K562 (cell line): ENCODE results near the gene OR4D9. TPM values are rescaled to one million over a fixed set of nuclear protein-coding genes. Genes with fewer than 3 reads are reported as not detected.
A peak's percentile ranks its signal among the peaks of the same experiment; 100 is the strongest.

Experiments
- ATAC-seq: fragments of 200-7000 bp; cut with Tn5 transposase; 3 replicates; pipeline ENCODE4 v1.9.1; 2020; ENCODE audit warnings: moderate library complexity
- BruUV-seq: library from RNA; stranded (reverse); fragments of 400-500 nt; replicated peaks from 2 replicates; lab custom pipeline; 2021; lab: Mats Ljungman, UMichigan
- CTCF ChIA-PET: fragments of 300-600 bp; formaldehyde crosslinking; extraction: SDS; loops from one replicate; lab custom pipeline; 2021; ENCODE audit warnings: low intra/inter-chr PET ratio; lab: Yijun Ruan, JAX
- POLR2A ChIA-PET: fragments of 300-600, 350-650 bp; sonication (Branson Sonifier 250); formaldehyde crosslinking; extraction: SDS; loops from one replicate; lab custom pipeline; 2021; ENCODE audit warnings: antibody characterized with exemption, inconsistent platforms; lab: Yijun Ruan, JAX
- DNase-seq, 4 experiments: peaks; one replicate each; pipeline versions ENCODE4 v3.0.0 to v3.0.0-alpha.2; 2011 to 2018; ENCODE audit warnings: low spot score in 3 of 4, mixed read lengths in 3 of 4; ENCODE audit errors: extremely low read depth in 1 of 4
- FAIRE-seq: peaks from 2 replicates; lab custom pipeline; 2011; peaks lifted over from hg19 to GRCh38; lab: Jason Lieb, UNC
- H2AFZ ChIP-seq: 2 replicates; pipeline ENCODE4 v1.6.0; 2011; ENCODE audit warnings: low read depth, low read length, control low read depth, inconsistent platforms
- H3K27ac ChIP-seq: fragments of 200-600 bp; 3 replicates; pipeline ENCODE4 v1.8.0; 2011; ENCODE audit warnings: low read depth, mild to moderate bottlenecking, control low read depth, inconsistent platforms, low read length, moderate library complexity, mixed read lengths; ENCODE audit errors: extremely low read depth
- H3K27me3 ChIP-seq, 2 experiments: fragments of 300-600 bp in 1 of 2; 2 replicates in 1 of 2; 3 replicates in 1 of 2; pipeline versions ENCODE4 v1.6.0 to v1.8.0; 2011; ENCODE audit warnings: inconsistent platforms in 2 of 2, low read length in 2 of 2, mild to moderate bottlenecking in 1 of 2, mixed read lengths in 1 of 2, moderate library complexity in 1 of 2; ENCODE audit not compliant: control insufficient read depth in 2 of 2, insufficient read depth in 2 of 2
- H3K36me3 ChIP-seq: fragments of 300-600 bp; 3 replicates; pipeline ENCODE4 v1.8.0; 2011; ENCODE audit warnings: mild to moderate bottlenecking, low read length, inconsistent platforms; ENCODE audit not compliant: control insufficient read depth, insufficient read depth
- H3K4me1 ChIP-seq, 2 experiments: fragments of 200-600 bp in 1 of 2; replicated peaks in 1 of 2; 2 replicates in 1 of 2; 3 replicates in 1 of 2; pipeline versions ENCODE4 v1.5.1 to v1.8.0; 2011; ENCODE audit warnings: inconsistent platforms in 2 of 2, low read length in 2 of 2, mild to moderate bottlenecking in 1 of 2, mixed read lengths in 1 of 2, moderate library complexity in 1 of 2; ENCODE audit not compliant: control insufficient read depth in 2 of 2, insufficient read depth in 2 of 2
- H3K4me2 ChIP-seq: 2 replicates; pipeline ENCODE4 v1.6.1; 2011; ENCODE audit warnings: low read length, control low read depth, inconsistent platforms, mixed read lengths; ENCODE audit not compliant: insufficient read depth
- H3K4me3 ChIP-seq: fragments of 200-600 bp; sonication (generic), shearing (Covaris generic); 2 replicates; pipeline ENCODE4 v1.5.1; 2016; ENCODE audit warnings: control low read depth, inconsistent platforms
- H3K79me2 ChIP-seq: fragments of 200-600 bp; 3 replicates; pipeline ENCODE4 v1.8.0; 2011; ENCODE audit warnings: low read length, inconsistent platforms; ENCODE audit not compliant: control insufficient read depth, insufficient read depth
- H3K9ac ChIP-seq, 2 experiments: 2 replicates each; pipeline versions ENCODE4 v1.6.0 to v1.6.1; 2011; ENCODE audit warnings: low read depth in 2 of 2, low read length in 2 of 2, control low read depth in 1 of 2, inconsistent platforms in 1 of 2, mild to moderate bottlenecking in 1 of 2, mixed read lengths in 1 of 2; ENCODE audit not compliant: insufficient read depth in 1 of 2
- H3K9me1 ChIP-seq: one replicate; pipeline ENCODE4 v1.6.0; 2011; ENCODE audit warnings: inconsistent platforms, mild to moderate bottlenecking, low read length, moderate library complexity; ENCODE audit not compliant: control insufficient read depth, insufficient read depth
- H3K9me3 ChIP-seq: replicated peaks from 2 replicates; pipeline ENCODE4 v1.5.1; 2011; ENCODE audit warnings: low read depth, low read length, inconsistent platforms; ENCODE audit not compliant: control insufficient read depth, insufficient read depth
- H4K20me1 ChIP-seq: replicated peaks from 2 replicates; pipeline ENCODE4 v1.6.1; 2011; ENCODE audit warnings: low read length, inconsistent platforms, mixed read lengths; ENCODE audit not compliant: control insufficient read depth, insufficient read depth
- PYGO2 ChIP-seq: fragments of 450-650 bp; IDR thresholded peaks from 2 replicates; pipeline ENCODE4 v1.6.1; 2016; ENCODE audit warnings: mild to moderate bottlenecking, missing genetic modification characterization, moderate library complexity, missing compliant biosample characterization
- ZNF316 ChIP-seq: fragments of 450-650 bp; IDR thresholded peaks from 2 replicates; pipeline ENCODE4 v1.6.1; 2016
- WGBS: fragments of 100-300 bp; shearing (Covaris generic); methylation state at CpG from one replicate; pipeline ENCODE4 v1.1.6; 2016; ENCODE audit warnings: low coverage, mixed read lengths; ENCODE audit not compliant: insufficient coverage; ENCODE audit errors: missing lambda C conversion rate; 5-methylcytosine and 5-hydroxymethylcytosine counted together
- in situ Hi-C: fragments of 300-500 bp; cut with MboI; formaldehyde crosslinking; loops from 4 replicates; pipeline ENCODE4 v1.15.0; 2018; ENCODE audit warnings: inconsistent platforms, mixed read lengths
- intact Hi-C: fragments of 100-400 bp; cut with micrococcal nuclease; formaldehyde crosslinking; loops from 2 replicates; pipeline ENCODE4 v1.14.2; 2022
- polyA plus RNA-seq, 8 experiments: library from polyadenylated mRNA; depleted of rRNA in 4 of 8; stranded (reverse) in 5 of 8; unstranded in 3 of 8; fragments of >200 nt; fragmentation: Nextera tagmentation in 2 of 8; fragmentation: Illumina TruSeq in 1 of 8; extraction: Ambion mirVana in 2 of 8; extraction: Trizol in 1 of 8; gene quantifications; 2 replicates each; pipeline versions ENCODE4 v1.2.1 to v1.2.3, GENCODE V29; 2011 to 2014; ENCODE audit warnings: inconsistent platforms in 1 of 8, missing spikeins in 1 of 8
- total RNA-seq, 7 experiments: library from RNA; depleted of rRNA in 6 of 7; stranded (reverse); fragments of >200 nt in 6 of 7; fragmentation: Illumina TruSeq in 2 of 7; extraction: Trizol in 2 of 7; gene quantifications; 2 replicates each; pipeline versions ENCODE4 v1.2.1 to v1.2.3, GENCODE V29; 2011 to 2021; ENCODE audit warnings: low replicate concordance in 1 of 7
- TF ChIP-seq, protein P1 (sequence below): sonication (generic); formaldehyde crosslinking; IDR thresholded peaks from 2 replicates; pipeline ENCODE4 v1.8.0; 2022; ENCODE audit warnings: mild to moderate bottlenecking, missing genetic modification reagents, borderline replicate concordance

The OR4D9 gene
- total and polyA plus RNA-seq, 9 of the 15 experiments (the other 6 are each of a cell fraction or from before 2014, with no cell fraction given): not detected

DNA sequence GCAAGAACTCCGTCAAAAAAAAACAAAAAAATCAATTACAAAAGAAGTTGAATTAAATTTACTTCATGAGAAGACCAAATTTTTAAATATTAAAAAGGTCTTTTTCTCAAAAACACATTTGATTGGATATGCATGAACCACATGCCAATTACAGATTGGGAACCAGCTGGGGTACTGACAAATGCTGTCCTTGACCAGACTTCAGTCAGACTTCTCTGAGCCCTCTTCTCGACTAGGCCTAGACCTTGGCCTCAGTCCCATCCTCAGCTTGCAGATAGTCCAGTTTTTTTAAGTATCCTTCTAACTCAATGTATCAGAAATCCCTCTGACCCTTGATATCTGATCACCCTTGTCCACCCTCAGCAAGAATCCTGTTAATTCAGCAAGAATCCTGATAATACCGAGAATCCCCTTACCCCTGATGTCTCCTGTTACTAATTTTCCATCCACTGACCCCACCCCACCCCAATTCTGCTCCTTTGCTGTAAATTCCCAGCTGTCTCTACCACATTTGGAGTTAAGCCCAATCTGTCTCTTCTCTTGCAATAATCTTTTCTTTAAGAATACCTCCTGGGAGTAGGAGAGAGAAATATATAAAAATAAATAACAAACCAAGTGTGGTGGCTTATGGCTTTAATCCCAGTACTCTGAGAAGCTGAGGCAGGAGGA lies 30.9 kb downstream of the OR4D9 start:
- H3K4me3 ChIP-seq: no peak overlapping the region
- BruUV-seq: no TSS peak
- POLR2A ChIA-PET: interaction anchor here (1.0 kb wide), 1 partner anchor 69 kb away, joined by 3 read pairs; no protein-coding TSS in a partner anchor
- intact Hi-C loops: no loop called here
- TF ChIP-seq ZNF316 (peak; percentile 43; the same call in 1 of the 2 replicates), PYGO2 (tag) (no peak)
- TF ChIP-seq, protein P1, sequence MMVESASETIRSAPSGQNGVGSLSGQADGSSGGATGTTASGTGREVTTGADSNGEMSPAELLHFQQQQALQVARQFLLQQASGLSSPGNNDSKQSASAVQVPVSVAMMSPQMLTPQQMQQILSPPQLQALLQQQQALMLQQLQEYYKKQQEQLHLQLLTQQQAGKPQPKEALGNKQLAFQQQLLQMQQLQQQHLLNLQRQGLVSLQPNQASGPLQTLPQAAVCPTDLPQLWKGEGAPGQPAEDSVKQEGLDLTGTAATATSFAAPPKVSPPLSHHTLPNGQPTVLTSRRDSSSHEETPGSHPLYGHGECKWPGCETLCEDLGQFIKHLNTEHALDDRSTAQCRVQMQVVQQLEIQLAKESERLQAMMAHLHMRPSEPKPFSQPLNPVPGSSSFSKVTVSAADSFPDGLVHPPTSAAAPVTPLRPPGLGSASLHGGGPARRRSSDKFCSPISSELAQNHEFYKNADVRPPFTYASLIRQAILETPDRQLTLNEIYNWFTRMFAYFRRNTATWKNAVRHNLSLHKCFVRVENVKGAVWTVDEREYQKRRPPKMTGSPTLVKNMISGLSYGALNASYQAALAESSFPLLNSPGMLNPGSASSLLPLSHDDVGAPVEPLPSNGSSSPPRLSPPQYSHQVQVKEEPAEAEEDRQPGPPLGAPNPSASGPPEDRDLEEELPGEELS (CRISPR knock-in tag): no peak
- TF ChIP-seq, all 486 proteins: peak for 1
- no peaks in the 10 kb centered on the region; the same call in 1 of the 2 replicates for H3K9me3 ChIP-seq
- no peaks in the 10 kb centered on the region for H3K27me3 ChIP-seq
- FAIRE-seq (no peak), ATAC-seq (no peak), DNase-seq (no peak)
- 0 out of 2 replicates have a peak overlapping the region, but pooled peaks have one; percentile 9 for H2AFZ ChIP-seq
- H3K4me1 ChIP-seq: peaks cover 12 to 15% of the 10 kb centered on the region in 2 experiments; a peak in 4 of 5 replicates
- no peak overlapping the region for H3K9ac ChIP-seq
- no peaks in the 10 kb centered on the region for H3K9me1 ChIP-seq
- peak overlapping the region; percentile 32; the same call in 1 of the 3 replicates for H3K27ac ChIP-seq
- in situ Hi-C loops: no loop called here
- H3K79me2 ChIP-seq: peaks cover 18% of the 10 kb centered on the region
- no peak overlapping the region for H3K4me2 ChIP-seq
- H3K36me3 ChIP-seq: no peaks in the 10 kb centered on the region; the same call in 2 of the 3 replicates
- CTCF ChIA-PET: no interaction called here
- no peaks in the 10 kb centered on the region for H4K20me1 ChIP-seq
- WGBS: 65% methylated on average over 3 of the region's 3 CpGs
